HepG2 (cell line): ENCODE results near the gene TMEM9B. TPM values are rescaled to one million over a fixed set of nuclear protein-coding genes. Genes with fewer than 3 reads are reported as not detected.

Experiments
- ATAC-seq: fragments of 200-7000 bp; cut with Tn5 transposase; 3 replicates; pipeline ENCODE4 v1.9.1; 2020; ENCODE audit warnings: mild to moderate bottlenecking, moderate library complexity
- BruUV-seq: library from RNA; stranded (reverse); fragments of 400-500 nt; replicated peaks from 2 replicates; lab custom pipeline; 2021; lab: Mats Ljungman, UMichigan
- CTCF ChIA-PET: fragments of 300-600 bp; formaldehyde crosslinking; extraction: SDS; loops from one replicate; lab custom pipeline; 2021; ENCODE audit warnings: low total read pairs, inconsistent platforms, low intra/inter-chr PET ratio; lab: Yijun Ruan, JAX
- POLR2A ChIA-PET: fragments of 350-600 bp; sonication (Branson Sonifier 250); formaldehyde crosslinking; loops from one replicate; lab custom pipeline; 2020; ENCODE audit warnings: antibody characterized with exemption, inconsistent platforms; lab: Yijun Ruan, JAX
- DNase-seq: peaks from one replicate; pipeline ENCODE4 v3.0.0-alpha.2; 2015; ENCODE audit warnings: low spot score
- FAIRE-seq: peaks from 3 replicates; lab custom pipeline; 2011; peaks lifted over from hg19 to GRCh38; lab: Jason Lieb, UNC
- H2AFZ ChIP-seq: one replicate; pipeline ENCODE4 v1.6.1; 2011; ENCODE audit warnings: low read length, inconsistent platforms
- H3K27ac ChIP-seq: fragments of 300-600 bp; 3 replicates; pipeline ENCODE4 v1.8.0; 2011; ENCODE audit warnings: mixed run types, mild to moderate bottlenecking, mixed read lengths, low read length, inconsistent platforms; ENCODE audit not compliant: insufficient read depth; ENCODE audit errors: extremely low read length
- H3K27me3 ChIP-seq, 2 experiments: fragments of 200-600 bp in 1 of 2; 2 replicates in 1 of 2; 3 replicates in 1 of 2; pipeline versions ENCODE4 v1.6.0 to v1.8.0; 2011; ENCODE audit warnings: low read length in 2 of 2, mild to moderate bottlenecking in 2 of 2, moderate library complexity in 2 of 2, inconsistent platforms in 1 of 2; ENCODE audit not compliant: insufficient read depth in 2 of 2, control insufficient read depth in 1 of 2
- H3K36me3 ChIP-seq, 2 experiments: fragments of 200-600 bp in 1 of 2; replicated peaks in 1 of 2; 2 replicates in 1 of 2; 3 replicates in 1 of 2; pipeline versions ENCODE4 v1.5.1 to v1.8.0; 2011; ENCODE audit warnings: low read length in 2 of 2, inconsistent platforms in 1 of 2; ENCODE audit not compliant: insufficient read depth in 2 of 2, control insufficient read depth in 1 of 2
- H3K4me1 ChIP-seq: 2 replicates; pipeline ENCODE4 v1.5.1; 2012; ENCODE audit warnings: low read length, inconsistent platforms; ENCODE audit not compliant: insufficient read depth
- H3K4me2 ChIP-seq: 2 replicates; pipeline ENCODE4 v1.6.0; 2011; ENCODE audit warnings: low read depth, low read length, inconsistent platforms
- H3K4me3 ChIP-seq, 3 experiments: fragments of 200-600 bp in 1 of 3; sonication (generic), shearing (Covaris generic) in 1 of 3; replicated peaks in 1 of 3; 2 replicates each; pipeline ENCODE4 v1.5.1; 2011 to 2016; ENCODE audit warnings: low read length in 3 of 3, inconsistent platforms in 2 of 3, low read depth in 2 of 3, mild to moderate bottlenecking in 2 of 3, control low read depth in 1 of 3, mixed read lengths in 1 of 3; ENCODE audit not compliant: insufficient read depth in 1 of 3
- H3K79me2 ChIP-seq: one replicate; pipeline ENCODE4 v1.6.1; 2011; ENCODE audit warnings: low read length, inconsistent platforms; ENCODE audit not compliant: insufficient read depth
- H3K9ac ChIP-seq: 2 replicates; pipeline ENCODE4 v1.6.0; 2011; ENCODE audit warnings: mild to moderate bottlenecking, low read depth, low read length, inconsistent platforms; ENCODE audit not compliant: insufficient read depth
- H3K9me3 ChIP-seq: 2 replicates; pipeline ENCODE4 v1.5.1; 2012; ENCODE audit warnings: mild to moderate bottlenecking, low read length
- H4K20me1 ChIP-seq: 2 replicates; pipeline ENCODE4 v1.6.0; 2011; ENCODE audit warnings: inconsistent platforms, mild to moderate bottlenecking, low read length, moderate library complexity; ENCODE audit not compliant: insufficient read depth
- ELF1 ChIP-seq: sonication (generic); formaldehyde crosslinking; IDR thresholded peaks from 2 replicates; pipeline ENCODE4 v1.4.0; 2020; ENCODE audit warnings: missing genetic modification reagents
- ELK4 ChIP-seq: sonication (generic); formaldehyde crosslinking; IDR thresholded peaks from 2 replicates; pipeline ENCODE4 v1.9.0; 2021; ENCODE audit warnings: missing genetic modification reagents, borderline replicate concordance
- FOXJ3 ChIP-seq: sonication (generic); formaldehyde crosslinking; IDR thresholded peaks from 2 replicates; pipeline ENCODE4 v1.4.0; 2020; ENCODE audit warnings: missing genetic modification reagents, mild to moderate bottlenecking, borderline replicate concordance
- MXD1 ChIP-seq: sonication (generic); formaldehyde crosslinking; IDR thresholded peaks from 2 replicates; pipeline ENCODE4 v1.4.0; 2020; ENCODE audit warnings: mild to moderate bottlenecking, missing genetic modification reagents
- REPIN1 ChIP-seq: sonication (generic); formaldehyde crosslinking; IDR thresholded peaks from 2 replicates; pipeline ENCODE4 v1.8.0; 2022; ENCODE audit warnings: missing genetic modification reagents, low read depth, mild to moderate bottlenecking, borderline replicate concordance
- TCF7 ChIP-seq: sonication (generic); IDR thresholded peaks from 2 replicates; pipeline ENCODE4 v1.6.1; 2016; ENCODE audit warnings: antibody characterized with exemption, low read depth
- ZC3H13 ChIP-seq: sonication (generic); formaldehyde crosslinking; IDR thresholded peaks from 2 replicates; pipeline ENCODE4 v1.8.1; 2023; ENCODE audit warnings: mild to moderate bottlenecking, missing genetic modification reagents, moderate library complexity
- ZNF282 ChIP-seq: fragments of 450-650 bp; IDR thresholded peaks from 2 replicates; pipeline ENCODE4 v1.6.1; 2018; ENCODE audit not compliant: partially characterized antibody
- ZNF331 ChIP-seq: sonication (generic); formaldehyde crosslinking; IDR thresholded peaks from 2 replicates; pipeline ENCODE4 v1.4.0; 2020; ENCODE audit warnings: missing genetic modification reagents
- ZNF510 ChIP-seq: sonication (generic); formaldehyde crosslinking; IDR thresholded peaks from 2 replicates; pipeline ENCODE4 v1.4.0; 2020; ENCODE audit warnings: low read depth, mild to moderate bottlenecking, missing genetic modification reagents
- ZSCAN25 ChIP-seq: sonication (generic); formaldehyde crosslinking; IDR thresholded peaks from 2 replicates; pipeline ENCODE4 v1.8.0; 2022; ENCODE audit warnings: mild to moderate bottlenecking, missing genetic modification reagents
- WGBS: methylation state at CpG from one replicate; pipeline ENCODE4 v1.1.6; 2017; ENCODE audit warnings: low lambda C conversion rate; 5-methylcytosine and 5-hydroxymethylcytosine counted together
- in situ Hi-C: cut with HindIII; loops from 2 replicates; pipeline ENCODE4 v1.10.0; 2017; ENCODE audit warnings: low pct_unique_long_range_greater_than_20kb; ENCODE audit not compliant: extremely low pct_ligation_motif_present
- intact Hi-C: fragments of 100-400 bp; cut with micrococcal nuclease; formaldehyde crosslinking; loops from one replicate; pipeline ENCODE4 v1.10.0; 2022; ENCODE audit not compliant: unreplicated experiment
- polyA plus RNA-seq, 8 experiments: library from polyadenylated mRNA; depleted of rRNA in 3 of 8; stranded (reverse) in 7 of 8; unstranded in 1 of 8; fragments of >200 nt; fragmentation: Illumina TruSeq in 4 of 8; extraction: Trizol in 4 of 8; gene quantifications; 2 replicates each; pipeline versions ENCODE4 v1.2.1 to v1.2.3, GENCODE V29; 2011 to 2016; ENCODE audit warnings: low read depth in 4 of 8, missing spikeins in 1 of 8, mixed read lengths in 1 of 8; ENCODE audit not compliant: insufficient read depth in 1 of 8
- total RNA-seq, 5 experiments: library from RNA; depleted of rRNA; stranded (reverse); fragments of >200 nt; fragmentation: Illumina TruSeq; extraction: Trizol; gene quantifications; 2 replicates each; pipeline ENCODE4 v1.2.3, GENCODE V29; 2016; ENCODE audit warnings: low read depth in 1 of 5
- TF ChIP-seq, protein P1 (sequence below): sonication (generic); formaldehyde crosslinking; IDR thresholded peaks from one replicate; pipeline ENCODE4 v1.5.1; 2020; ENCODE audit warnings: mild to moderate bottlenecking, missing genetic modification reagents; ENCODE audit errors: not compliant biosample characterization

The TMEM9B gene
- total and polyA plus RNA-seq, 2 of the 13 experiments (the other 11 are each of a cell fraction or from before 2014, with no cell fraction given): 12.4 to 20.8 TPM

DNA sequence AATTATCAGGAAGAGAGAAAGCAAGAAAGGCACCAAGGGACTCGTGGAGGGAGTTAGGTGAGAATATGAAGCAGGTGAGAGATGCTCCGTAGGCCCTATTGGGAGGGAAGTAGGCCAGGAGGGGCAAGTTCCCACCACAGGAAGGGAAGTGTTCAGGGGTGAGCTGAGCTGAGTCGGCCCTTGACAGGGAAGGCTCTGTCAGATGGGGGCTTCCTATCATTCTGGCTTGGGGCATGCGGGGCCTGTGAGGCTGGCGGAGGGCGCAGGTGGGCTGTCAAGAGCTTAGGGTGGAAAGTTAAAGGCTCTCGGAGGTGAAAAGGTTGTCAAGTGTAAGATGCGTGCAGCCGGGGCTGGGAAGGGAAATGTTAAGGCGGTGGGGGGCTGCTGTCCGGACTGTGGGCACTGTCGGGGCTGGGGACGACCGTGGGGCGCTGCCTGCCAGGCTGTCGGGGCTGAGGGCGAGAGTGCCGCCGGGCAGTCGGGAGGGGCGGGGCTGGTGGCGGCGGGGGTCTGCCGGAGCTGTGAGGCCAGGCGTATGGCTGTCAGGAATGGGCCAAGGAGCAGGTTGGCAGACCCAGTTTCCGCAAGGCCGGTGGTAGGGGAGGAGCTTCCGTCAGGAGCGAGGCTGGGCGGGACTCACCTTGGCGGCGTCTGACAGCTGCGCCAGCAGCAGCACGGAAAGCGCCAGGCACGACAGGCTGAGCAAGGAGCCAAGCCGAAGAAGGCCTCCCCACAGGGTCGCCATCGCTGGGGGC, 496 bp downstream of the TMEM9B start:
- no peaks in the 10 kb centered on the region for H3K27me3 ChIP-seq
- DNase-seq: peak; percentile 70
- BruUV-seq: no TSS peak
- peak overlapping the region; percentile 88 for H3K27ac ChIP-seq
- in situ Hi-C loops (loop anchor here (25.0 kb wide), 1 partner anchor 276 kb away; the partner anchor contains the start of genes RPL27A and TRIM66), intact Hi-C loops (loop anchor here (1.0 to 5.0 kb wide), 3 partner anchors 53 to 276 kb away; partner anchors contain the start of gene AKIP1)
- H4K20me1 ChIP-seq: no peaks in the 10 kb centered on the region
- no peaks in the 10 kb centered on the region for H3K36me3 ChIP-seq
- no peak for FAIRE-seq
- peaks cover 19% of the 10 kb centered on the region for H3K4me1 ChIP-seq
- ChIA-PET CTCF (no interaction called here), POLR2A (interaction anchor here (0.9 to 2.0 kb wide), 16 partner anchors 12 to 1845 kb away, joined by 3 to 12 read pairs (median 4); partner anchors contain the start of genes AKIP1, EIF4G2, RPL27A and TRIM66)
- peak overlapping the region; percentile 86 to 93 (median 89) for H3K4me3 ChIP-seq
- ATAC-seq: peak; percentile 86
- peak overlapping the region; percentile 86 for H3K9ac ChIP-seq
- WGBS: 11% methylated on average over 12 of the region's 39 CpGs
- no peak overlapping the region for H2AFZ ChIP-seq
- H3K9me3 ChIP-seq: no peaks in the 10 kb centered on the region
- H3K4me2 ChIP-seq: peak overlapping the region; percentile 84
- H3K79me2 ChIP-seq: peaks cover 13% of the 10 kb centered on the region
- TF ChIP-seq TCF7: no peak
- TF ChIP-seq ZNF282: no peak
- 0 out of 2 replicates have a peak, but pooled peaks have one; percentile 33 for TF ChIP-seq ZSCAN25 (CRISPR knock-in tag)
- TF ChIP-seq MXD1 (CRISPR knock-in tag): peak; percentile 25; the same call in 1 of the 2 replicates
- TF ChIP-seq ELK4: no peak; the same call in 1 of the 2 replicates
- TF ChIP-seq ELF1 (CRISPR knock-in tag): no peak
- no peak for TF ChIP-seq ZC3H13 (CRISPR knock-in tag)
- TF ChIP-seq ZNF510 (CRISPR knock-in tag): no peak
- 0 out of 2 replicates have a peak, but pooled peaks have one; percentile 13 for TF ChIP-seq REPIN1 (CRISPR knock-in tag)
- TF ChIP-seq ZNF331 (CRISPR knock-in tag): 0 out of 2 replicates have a peak, but pooled peaks have one; percentile 10
- TF ChIP-seq, protein P1, sequence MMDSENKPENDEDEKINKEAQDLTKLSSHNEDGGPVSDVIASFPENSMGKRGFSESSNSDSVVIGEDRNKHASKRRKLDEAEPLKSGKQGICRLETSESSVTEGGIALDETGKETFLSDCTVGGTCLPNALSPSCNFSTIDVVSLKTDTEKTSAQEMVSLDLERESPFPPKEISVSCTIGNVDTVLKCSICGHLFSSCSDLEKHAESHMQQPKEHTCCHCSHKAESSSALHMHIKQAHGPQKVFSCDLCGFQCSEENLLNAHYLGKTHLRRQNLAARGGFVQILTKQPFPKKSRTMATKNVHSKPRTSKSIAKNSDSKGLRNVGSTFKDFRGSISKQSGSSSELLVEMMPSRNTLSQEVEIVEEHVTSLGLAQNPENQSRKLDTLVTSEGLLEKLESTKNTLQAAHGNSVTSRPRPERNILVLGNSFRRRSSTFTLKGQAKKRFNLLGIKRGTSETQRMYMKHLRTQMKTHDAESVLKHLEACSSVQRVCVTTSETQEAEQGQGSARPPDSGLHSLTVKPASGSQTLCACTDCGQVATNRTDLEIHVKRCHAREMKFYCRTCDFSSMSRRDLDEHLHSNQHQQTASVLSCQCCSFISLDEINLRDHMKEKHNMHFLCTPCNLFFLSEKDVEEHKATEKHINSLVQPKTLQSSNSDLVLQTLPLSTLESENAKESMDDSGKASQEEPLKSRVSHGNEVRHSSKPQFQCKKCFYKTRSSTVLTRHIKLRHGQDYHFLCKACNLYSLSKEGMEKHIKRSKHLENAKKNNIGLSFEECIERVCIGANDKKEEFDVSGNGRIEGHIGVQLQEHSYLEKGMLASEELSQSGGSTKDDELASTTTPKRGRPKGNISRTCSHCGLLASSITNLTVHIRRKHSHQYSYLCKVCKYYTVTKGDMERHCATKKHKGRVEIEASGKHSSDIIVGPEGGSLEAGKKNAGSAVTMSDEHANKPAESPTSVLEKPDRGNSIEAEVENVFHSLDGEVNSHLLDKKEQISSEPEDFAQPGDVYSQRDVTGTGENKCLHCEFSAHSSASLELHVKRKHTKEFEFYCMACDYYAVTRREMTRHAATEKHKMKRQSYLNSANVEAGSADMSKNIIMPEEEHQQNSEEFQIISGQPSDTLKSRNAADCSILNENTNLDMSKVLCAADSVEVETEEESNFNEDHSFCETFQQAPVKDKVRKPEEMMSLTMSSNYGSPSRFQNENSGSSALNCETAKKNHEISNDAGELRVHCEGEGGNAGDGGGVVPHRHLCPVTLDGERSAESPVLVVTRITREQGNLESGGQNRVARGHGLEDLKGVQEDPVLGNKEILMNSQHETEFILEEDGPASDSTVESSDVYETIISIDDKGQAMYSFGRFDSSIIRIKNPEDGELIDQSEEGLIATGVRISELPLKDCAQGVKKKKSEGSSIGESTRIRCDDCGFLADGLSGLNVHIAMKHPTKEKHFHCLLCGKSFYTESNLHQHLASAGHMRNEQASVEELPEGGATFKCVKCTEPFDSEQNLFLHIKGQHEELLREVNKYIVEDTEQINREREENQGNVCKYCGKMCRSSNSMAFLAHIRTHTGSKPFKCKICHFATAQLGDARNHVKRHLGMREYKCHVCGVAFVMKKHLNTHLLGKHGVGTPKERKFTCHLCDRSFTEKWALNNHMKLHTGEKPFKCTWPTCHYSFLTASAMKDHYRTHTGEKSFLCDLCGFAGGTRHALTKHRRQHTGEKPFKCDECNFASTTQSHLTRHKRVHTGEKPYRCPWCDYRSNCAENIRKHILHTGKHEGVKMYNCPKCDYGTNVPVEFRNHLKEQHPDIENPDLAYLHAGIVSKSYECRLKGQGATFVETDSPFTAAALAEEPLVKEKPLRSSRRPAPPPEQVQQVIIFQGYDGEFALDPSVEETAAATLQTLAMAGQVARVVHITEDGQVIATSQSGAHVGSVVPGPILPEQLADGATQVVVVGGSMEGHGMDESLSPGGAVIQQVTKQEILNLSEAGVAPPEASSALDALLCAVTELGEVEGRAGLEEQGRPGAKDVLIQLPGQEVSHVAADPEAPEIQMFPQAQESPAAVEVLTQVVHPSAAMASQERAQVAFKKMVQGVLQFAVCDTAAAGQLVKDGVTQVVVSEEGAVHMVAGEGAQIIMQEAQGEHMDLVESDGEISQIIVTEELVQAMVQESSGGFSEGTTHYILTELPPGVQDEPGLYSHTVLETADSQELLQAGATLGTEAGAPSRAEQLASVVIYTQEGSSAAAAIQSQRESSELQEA (CRISPR knock-in tag): peak; percentile 18
- TF ChIP-seq FOXJ3: no peak
